ENCODE results near the gene PDE9A.

Gene PDE9A

GRCh38 chr21:42674351-42674940 lies 21.0 kb downstream of the PDE9A start:
- no peak for DNase-seq

- no peak for DNase-seq
Measured at GRCh38 chr21:42675403-42675802, 22.0 kb downstream of the PDE9A start.

GRCh38 chr21:42676808-42677207 lies 23.4 kb downstream of the PDE9A start:
- no peak for DNase-seq

- DNase-seq, result no peak
Measured at GRCh38 chr21:42677339-42678321, 24.2 kb downstream of the PDE9A start.

- no peak for DNase-seq
Measured at GRCh38 chr21:42678618-42679295, 25.3 kb downstream of the PDE9A start.

GRCh38 chr21:42679319-42680057 lies 26.1 kb downstream of the PDE9A start:
- DNase-seq, result no peak

- DNase-seq, result no peak
Measured at GRCh38 chr21:42680058-42680330, 26.6 kb downstream of the PDE9A start.

- DNase-seq, result no peak
Measured at GRCh38 chr21:42680429-42680828, 27.0 kb downstream of the PDE9A start.

GRCh38 chr21:42681296-42682206 lies 28.1 kb downstream of the PDE9A start:
- no peak for DNase-seq

- no peak for DNase-seq
Measured at GRCh38 chr21:42682661-42683210, 29.3 kb downstream of the PDE9A start.

- no peak for DNase-seq
Measured at GRCh38 chr21:42683371-42684108, 30.1 kb downstream of the PDE9A start.

- no peak for DNase-seq
Measured at GRCh38 chr21:42684109-42684916, 30.9 kb downstream of the PDE9A start.

- no peak for DNase-seq
Measured at GRCh38 chr21:42685036-42685435, 31.6 kb downstream of the PDE9A start.

GRCh38 chr21:42685954-42686500 lies 32.6 kb downstream of the PDE9A start:
- no peak for DNase-seq

- no peak for DNase-seq
Measured at GRCh38 chr21:42687796-42688195, 34.4 kb downstream of the PDE9A start.

- DNase-seq, result no peak
Measured at GRCh38 chr21:42688226-42688840, 34.9 kb downstream of the PDE9A start.

GRCh38 chr21:42688841-42689371 lies 35.5 kb downstream of the PDE9A start:
- no peak for DNase-seq

- DNase-seq, result no peak
Measured at GRCh38 chr21:42690586-42690985, 37.2 kb downstream of the PDE9A start.
